LNCAP (cell line): ENCODE results near the gene SYT5.

ENCODE experiments used
- CTCF ChIP-seq: fragments of 450-650 bp; IDR thresholded peaks from 2 replicates; pipeline ENCODE4 v1.5.1; 2017; ENCODE audit warnings: mild to moderate bottlenecking

The SYT5 gene

GRCh38 chr19:55179606-55180484, at the start of gene SYT5:
Gene SYT5, minus strand, starts transcription at chr19:55180289. Its CDS starts 1,248 bp downstream, at chr19:55179041.
- TF ChIP-seq CTCF: no peak

- TF ChIP-seq CTCF: no peak
Measured at GRCh38 chr19:55229789-55230182, 49.7 kb upstream of the SYT5 start.

GRCh38 chr19:55229145-55229788, 49.2 kb upstream of the SYT5 start:
- no peak for TF ChIP-seq CTCF

- no peak for TF ChIP-seq CTCF
Measured at GRCh38 chr19:55228403-55229031, 48.4 kb upstream of the SYT5 start, which contains the start of gene TMEM86B. Gene TMEM86B, minus strand, starts transcription at chr19:55228763. Its CDS starts 22 bp downstream, at chr19:55228741.

GRCh38 chr19:55228015-55228391, 47.9 kb upstream of the SYT5 start:
- no peak for TF ChIP-seq CTCF

GRCh38 chr19:55227241-55228014, 47.3 kb upstream of the SYT5 start:
- TF ChIP-seq CTCF: no peak

- TF ChIP-seq CTCF: no peak
Measured at GRCh38 chr19:55226788-55227187, 46.7 kb upstream of the SYT5 start.
